ENCODE measurements around the gene MRPS23. TPM values are rescaled to one million over a fixed set of nuclear protein-coding genes. Genes with fewer than 3 reads are reported as not detected.

Gene MRPS23
- total RNA-seq (2011; cell fraction: chromatin; rRNA removed; ENCODE audit: low replicate concordance) = 21.2 and 27.1 TPM in 2 replicates
- total RNA-seq (2011; cell fraction: nucleolus; rRNA removed) = 25.8 and 32.0 TPM in 2 replicates
- total RNA-seq (2011; cell fraction: nucleoplasm; rRNA removed) = 25.9 and 39.0 TPM in 2 replicates
- total RNA-seq (2014; rRNA removed) = 59.1 and 83.0 TPM in 2 replicates
- 109 and 125 TPM in 2 replicates for total RNA-seq (2014; rRNA removed; fragmentation: Illumina TruSeq; extraction: Trizol)
- 98.8 and 100.0 TPM in 2 replicates for total RNA-seq (2015; rRNA removed; fragmentation: Illumina TruSeq; extraction: Trizol)
- 91.4 and 96.4 TPM in 2 replicates for total RNA-seq (2021)
- 63.6 and 79.0 TPM in 2 replicates for polyA plus RNA-seq (2011; rRNA removed)
- 45.9 and 48.1 TPM in 2 replicates for polyA plus RNA-seq (2011; cell fraction: cytosol; rRNA removed)
- 25.2 and 27.4 TPM in 2 replicates for polyA plus RNA-seq (2011; cell fraction: nucleus; rRNA removed)
- 77.9 and 112 TPM in 2 replicates for polyA plus RNA-seq (2012)
- polyA plus RNA-seq (2014; fragmentation: Illumina TruSeq; extraction: Trizol) = 92.9 and 114 TPM in 2 replicates
- 100 to 1,000 TPM; 233 to 298 TPM for polyA plus RNA-seq (2014; fragmentation: Nextera tagmentation; extraction: Ambion mirVana)
- 105 and 127 TPM in 2 replicates for polyA plus RNA-seq (2014; rRNA removed)
- polyA minus RNA-seq (2011; rRNA and poly(A)+ RNA removed) = 31.4 and 34.5 TPM in 2 replicates
- polyA minus RNA-seq (2011; cell fraction: cytosol; rRNA and poly(A)+ RNA removed) = 10.7 and 18.7 TPM in 2 replicates
- polyA minus RNA-seq (2011; cell fraction: nucleus; rRNA and poly(A)+ RNA removed) = 17.2 and 32.8 TPM in 2 replicates
- Bru-seq, nascent RNA = percentile 84 among the genes with signal in this experiment
- BruChase-seq, experiment 1, labeled RNA remaining after a 2-hour chase = percentile 82 among the genes with signal in this experiment
- BruChase-seq, experiment 2, labeled RNA remaining after a 6-hour chase = percentile 83 among the genes with signal in this experiment
- long read RNA-seq, experiment 1, full-length matches to known transcripts = 153 of 174 reads
- long read RNA-seq, experiment 1, partial matches to known transcripts = 12 of 174 reads
- long read RNA-seq, experiment 1, other reads (novel, unspliced or antisense) = 9 of 174 reads
- long read RNA-seq, experiment 2, full-length matches to known transcripts = 84 of 112 reads
- long read RNA-seq, experiment 2, partial matches to known transcripts = 7 of 112 reads
- long read RNA-seq, experiment 2, other reads (novel, unspliced or antisense) = 21 of 112 reads
- long read RNA-seq, experiment 3, full-length matches to known transcripts = 112 of 125 reads
- long read RNA-seq, experiment 3, partial matches to known transcripts = 4 of 125 reads
- long read RNA-seq, experiment 3, other reads (novel, unspliced or antisense) = 9 of 125 reads

GRCh38 chr17:57849874-57850754, at the start of gene MRPS23:
Gene MRPS23 (minus strand): TSS chr17:57850044. CDS start chr17:57850010, 34 bp downstream.
- intact Hi-C loops (cut with micrococcal nuclease) = no loop called here
- Histone ChIP-seq H3K9me1 (ENCODE audit: control insufficient read depth, insufficient read depth, low read length) (no peaks in the 10 kb centered on the region), H3K4me2 (ENCODE audit: insufficient read depth, low read length) (peak within 1 kb of the TSS; percentile 86), H4K20me1 (replicated peaks; ENCODE audit: control insufficient read depth, insufficient read depth, low read length) (no peaks in the 10 kb centered on the region), H3K27me3 (ENCODE audit: control insufficient read depth in 2 of 2, insufficient read depth in 2 of 2, low read length in 2 of 2) (no peaks in the 10 kb centered on the region), H3K4me3 (peak within 1 kb of the TSS; percentile 67), H3K4me1 (replicated peaks in 1 of 2; ENCODE audit: control insufficient read depth in 2 of 2, insufficient read depth in 2 of 2, low read length in 2 of 2) (peaks cover 32 to 36% of the 10 kb centered on the region in 2 experiments), H2AFZ (ENCODE audit: low read depth, low read length) (peak within 1 kb of the TSS; percentile 84), H3K79me2 (ENCODE audit: control insufficient read depth, insufficient read depth, low read length) (peaks cover 37% of the 10 kb centered on the region), H3K27ac (ENCODE audit: extremely low read depth, low read depth, low read length) (peak within 1 kb of the TSS; percentile 73), H3K9ac (ENCODE audit: insufficient read depth in 1 of 2, low read depth in 2 of 2, low read length in 2 of 2) (peak within 1 kb of the TSS; percentile 72 to 95), H3K36me3 (ENCODE audit: control insufficient read depth, insufficient read depth, low read length) (peaks cover 23% of the 10 kb centered on the region), H3K9me3 (replicated peaks; ENCODE audit: control insufficient read depth, insufficient read depth, low read depth, low read length) (no peaks in the 10 kb centered on the region)
- ChIA-PET POLR2A (interaction anchor here (0.7 to 1.9 kb wide), 8 partner anchors 10 to 157 kb away, joined by 3 to 8 read pairs (median 5); partner anchors contain the start of gene SRSF1), CTCF (ENCODE audit: low intra/inter-chr PET ratio) (interaction anchor here (0.7 kb wide), 1 partner anchor 782 kb away, joined by 3 read pairs; no protein-coding TSS in a partner anchor)
- WGBS (ENCODE audit: insufficient coverage, low coverage, missing lambda C conversion rate) = 1% methylated on average over 57 of the region's 57 CpGs
- ATAC-seq = peak; percentile 88
- DNase-seq (ENCODE audit: extremely low read depth in 1 of 4, low spot score in 3 of 4) = peak; percentile 86 to 99 (median 88)
- TSS peak; percentile 95 for BruUV-seq (replicated peaks)
- FAIRE-seq = peak; percentile 98
- in situ Hi-C loops (cut with MboI) = loop anchor here (5.0 kb wide), 1 partner anchor 147 kb away; no protein-coding TSS in a partner anchor
- no peak for TF ChIP-seq PTTG1 (tag; IDR thresholded peaks at IDR 0.05; ENCODE audit: low read depth)
- TF ChIP-seq RNF2 (IDR thresholded peaks at IDR 0.05) = peak; percentile 86
- TF ChIP-seq CBX3 (IDR thresholded peaks at IDR 0.05; ENCODE audit: borderline replicate concordance in 1 of 2, low read length in 2 of 2) = peak in 1 of 2 experiments; percentile 78; a peak in 2 of 3 replicates
- TF ChIP-seq SNAPC5 (CRISPR knock-in tag; IDR thresholded peaks at IDR 0.05) = no peak
- peak in 1 of 3 experiments; percentile 21; a peak in 1 of 6 replicates for TF ChIP-seq CTCF (IDR thresholded peaks at IDR 0.05 in 2 of 3, conservative IDR thresholded peaks at IDR 0.05 in 1 of 3; ENCODE audit: insufficient read depth in 2 of 3, low read depth in 1 of 3, low read length in 3 of 3)
- TF ChIP-seq ZFX (CRISPR knock-in tag; IDR thresholded peaks at IDR 0.05) = peak; percentile 94
- TF ChIP-seq HDAC8 (tag; IDR thresholded peaks at IDR 0.05) = peak; percentile 48; the same call in 1 of the 2 replicates

All from K562 (cell line).